Omental fat pad (tissue), 4 donors: ENCODE data around the gene DDX41. TPM values are rescaled to one million over a fixed set of nuclear protein-coding genes. Genes with fewer than 3 reads are reported as not detected.

Source experiments
- ATAC-seq: fragments of 150-250 bp; one replicate; pipeline ENCODE4 v1.9.1; 2016; ENCODE audit warnings: mild to moderate bottlenecking, moderate library complexity; ENCODE audit not compliant: low FRiP score
- DNase-seq: peaks from one replicate; pipeline ENCODE4 v3.0.0-alpha.2; 2019; ENCODE audit warnings: low spot score
- CTCF ChIP-seq, 3 donors: fragments of 450-650 bp; IDR thresholded peaks; one replicate each; pipeline ENCODE4 v1.5.1; 2016 to 2017; ENCODE audit warnings: antibody characterized with exemption in 3 of 3, mild to moderate bottlenecking in 3 of 3, moderate library complexity in 2 of 3
- total RNA-seq, 4 donors: library from RNA; depleted of rRNA; stranded (reverse); fragments of >200 nt; gene quantifications; one replicate each; pipeline ENCODE4 v1.1.0, GENCODE V29; 2016

The DDX41 gene
- total RNA-seq, 4 donors from 2014 or later, result 66.2 to 93.7 (median 73.6) TPM

DNA sequence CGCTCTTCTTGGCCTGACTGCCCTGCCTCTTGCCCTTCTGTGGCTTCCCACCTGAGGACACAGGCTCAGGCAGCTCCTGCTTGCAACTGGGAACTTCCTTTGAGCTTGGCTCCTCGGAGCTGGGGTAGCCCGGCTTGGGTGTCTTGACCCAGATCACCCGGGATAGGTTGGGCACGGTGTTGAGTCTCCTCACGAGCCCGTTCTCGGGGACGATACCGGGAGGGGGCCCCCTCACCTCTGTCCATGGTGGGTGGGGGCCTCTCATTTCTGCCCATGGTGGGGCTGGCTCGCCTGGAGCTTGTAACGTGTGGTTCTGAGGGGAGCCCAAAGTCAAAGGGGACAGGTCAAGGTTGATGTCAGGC is 7.8 kb upstream of the DDX41 start:
- no peak for DNase-seq
- no peak for ATAC-seq
- TF ChIP-seq CTCF (IDR thresholded peaks at IDR 0.05), result no peak

DNA sequence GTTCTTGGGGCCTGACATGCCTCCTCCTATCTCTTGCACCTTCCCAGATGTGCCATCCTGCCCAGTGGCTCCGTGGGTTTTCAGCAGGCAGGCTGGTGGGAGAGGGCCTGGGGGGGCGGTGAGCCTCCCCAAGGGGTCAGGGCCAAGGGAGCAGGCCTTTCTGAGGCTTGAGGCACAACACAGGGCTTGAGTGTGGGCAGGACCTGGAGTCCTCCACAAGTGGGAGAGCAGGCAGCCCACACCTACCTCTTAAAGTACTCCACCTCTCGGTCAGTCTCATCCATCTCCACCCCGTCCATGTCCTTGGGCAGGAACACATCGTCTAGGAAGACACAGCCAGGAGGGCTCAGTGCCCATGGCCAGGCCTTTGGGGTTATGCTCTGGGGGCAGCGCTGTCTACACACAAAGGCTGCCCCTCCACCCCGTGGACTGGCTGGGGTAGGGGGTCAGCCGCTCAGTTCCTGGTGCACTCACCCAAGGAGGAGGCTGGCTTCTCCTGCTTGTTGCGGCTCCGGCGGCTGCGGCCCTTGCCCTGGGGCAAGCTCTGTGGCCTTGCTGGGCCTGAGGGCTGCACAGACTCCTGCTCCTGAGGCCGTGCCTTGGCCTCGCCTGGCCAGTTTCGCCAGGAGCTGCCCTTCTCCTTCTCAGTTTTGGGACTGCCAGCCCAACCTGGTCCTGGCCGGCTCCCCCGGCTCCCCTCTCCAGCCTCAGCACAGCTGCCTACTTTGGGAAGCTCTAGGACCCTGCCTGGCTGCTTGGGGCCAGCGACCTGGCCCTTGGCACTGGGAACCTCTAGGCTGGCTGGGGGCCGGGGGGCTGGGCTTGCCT is 7.2 kb upstream of the DDX41 start:
- ATAC-seq, result no peak

DNA sequence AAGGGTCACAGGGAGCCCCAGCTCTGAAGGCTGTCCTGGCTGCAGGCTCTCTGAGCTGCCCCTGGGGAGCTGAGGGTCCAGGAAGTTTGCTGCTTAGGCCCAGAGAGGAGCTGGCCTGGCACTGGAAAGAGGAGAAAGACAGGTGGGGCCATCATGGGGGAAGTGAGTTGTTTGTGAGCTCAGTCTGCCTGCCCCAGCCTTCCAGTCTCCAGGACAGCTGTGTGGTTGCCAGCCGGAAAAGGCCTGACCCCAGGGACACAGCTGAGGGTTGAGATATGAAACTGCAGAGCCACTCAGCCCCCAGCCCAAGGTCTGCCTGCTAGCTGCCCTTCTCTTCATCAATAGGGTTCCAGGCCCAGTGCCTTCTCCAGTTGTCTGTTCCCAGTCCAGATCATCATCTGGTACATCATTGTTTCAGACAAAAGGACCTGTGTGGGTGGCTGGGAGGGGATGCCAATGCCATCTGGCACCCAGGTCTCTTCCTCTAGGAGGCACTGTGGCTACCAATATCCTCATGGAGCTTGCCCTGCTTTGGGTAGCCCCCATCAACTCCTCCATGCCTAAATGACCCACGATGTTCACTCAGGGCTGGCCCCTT is 4.3 kb upstream of the DDX41 start:
- no peak for DNase-seq
- no peak for ATAC-seq
- no peak for TF ChIP-seq CTCF (IDR thresholded peaks at IDR 0.05)

More for the DNA sequence above, 7.2 kb upstream of the DDX41 start:
- no peak for DNase-seq
- TF ChIP-seq CTCF (IDR thresholded peaks at IDR 0.05), result no peak

GRCh38 chr5:177520271-177520670 is 3.5 kb upstream of the DDX41 start:
- DNase-seq (no peak), ATAC-seq (no peak)
- no peak for TF ChIP-seq CTCF (IDR thresholded peaks at IDR 0.05)

DNA sequence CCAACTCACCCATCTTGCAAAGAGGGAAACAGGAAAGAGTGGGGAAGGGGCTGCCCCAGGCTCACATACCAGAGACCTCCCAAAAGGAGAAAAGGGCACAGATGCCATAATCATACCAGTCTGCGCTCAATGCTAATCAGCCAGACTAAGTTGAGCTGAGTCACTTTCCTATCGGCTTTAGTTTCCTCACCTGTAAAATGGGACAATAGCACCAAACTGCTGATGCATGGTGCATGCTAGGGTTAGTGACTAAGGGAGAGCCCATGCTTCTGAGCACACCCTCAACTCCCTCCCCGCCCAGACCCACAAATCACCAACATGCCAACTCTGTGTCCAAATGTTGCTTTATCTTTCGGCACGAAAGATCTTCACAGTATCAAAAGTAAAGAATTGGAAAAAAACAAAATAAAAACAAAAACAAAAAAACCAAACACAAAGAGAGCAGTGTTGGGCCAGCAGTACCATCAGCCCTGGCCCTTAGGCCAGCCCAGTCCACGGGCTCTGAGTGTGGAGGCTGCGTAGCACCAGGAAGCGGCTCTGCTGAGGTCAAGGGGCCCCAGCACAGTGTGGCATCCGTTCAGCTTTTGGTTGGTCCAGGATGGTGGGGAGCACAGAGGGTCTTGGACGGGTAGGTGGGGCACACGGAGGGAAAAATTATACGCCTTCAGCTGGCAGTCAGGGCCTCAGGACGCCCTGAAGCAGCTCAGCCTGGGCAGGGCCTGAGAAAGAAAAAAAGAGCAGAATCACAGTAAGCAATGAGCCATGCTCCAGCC is 2.9 kb upstream of the DDX41 start:
- DNase-seq, result no peak
- ATAC-seq, result no peak
- TF ChIP-seq CTCF (IDR thresholded peaks at IDR 0.05), result no peak

- DNase-seq (no peak), ATAC-seq (no peak)
- no peak for TF ChIP-seq CTCF (IDR thresholded peaks at IDR 0.05)
Observed at GRCh38 chr5:177515580-177515979, 1.2 kb downstream of the DDX41 start.
